NCI-H1694 (cell line): ENCODE data around the gene CCT6A.
"Not testable (repeated sequence)": the region's sequence is repeated elsewhere in the genome, so short reads cannot be mapped to it uniquely, and the experiment has no call there.

Source experiments
- DNase-seq: peaks from one replicate; lab custom pipeline; 2025; lab: John Stamatoyannopoulos, UW

CCT6A gene

DNA sequence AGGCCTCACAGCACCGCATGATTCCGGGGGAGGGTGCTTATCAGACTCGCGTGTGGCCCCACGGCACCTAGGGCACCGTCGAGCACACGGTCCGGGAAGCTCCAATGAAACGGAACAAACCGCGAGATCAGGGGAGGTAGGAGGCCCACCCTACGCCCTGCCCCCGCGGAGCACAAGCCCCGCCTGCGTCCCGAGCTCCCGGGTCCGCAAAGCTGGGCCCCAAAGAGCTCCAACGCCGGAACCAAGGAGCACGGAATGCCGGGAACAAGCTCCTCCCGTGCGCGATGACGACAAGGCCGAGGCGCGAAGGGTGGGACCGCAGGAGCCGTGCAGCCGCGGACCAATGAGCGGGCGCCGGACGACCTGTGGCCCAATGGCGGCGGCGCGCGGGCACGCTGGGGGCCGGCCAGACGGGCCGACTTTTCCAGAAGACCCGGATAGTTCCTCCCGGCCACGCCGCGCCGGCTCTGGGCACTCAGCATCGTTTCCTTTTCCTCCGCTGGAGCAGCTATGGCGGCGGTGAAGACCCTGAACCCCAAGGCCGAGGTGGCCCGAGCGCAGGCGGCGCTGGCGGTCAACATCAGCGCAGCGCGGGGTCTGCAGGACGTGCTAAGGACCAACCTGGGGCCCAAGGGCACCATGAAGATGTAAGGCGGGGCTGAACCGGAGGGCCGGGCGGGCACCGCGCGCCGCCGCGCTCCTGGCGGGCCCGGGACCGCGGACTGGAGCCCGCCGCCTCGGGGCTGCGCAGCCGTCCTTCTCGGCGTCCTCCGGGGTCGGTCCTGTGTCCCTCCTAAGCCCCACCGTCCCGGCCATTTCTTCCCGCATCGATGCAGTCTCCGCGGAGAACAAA, at the start of gene CCT6A, which contains the start of gene PSPH:
TSS of gene CCT6A (plus strand) at position 427 of the 853 bp plus-strand sequence. CDS start at position 511, 84 bp downstream.
TSS of gene PSPH (minus strand) at position 106 of the 853 bp plus-strand sequence. CDS start 30,232 bp downstream, outside the sequence.
- peak; percentile 96 for DNase-seq

- no peak for DNase-seq
Observed at GRCh38 chr7:56003749-56004148, 47.8 kb upstream of the CCT6A start.

DNA sequence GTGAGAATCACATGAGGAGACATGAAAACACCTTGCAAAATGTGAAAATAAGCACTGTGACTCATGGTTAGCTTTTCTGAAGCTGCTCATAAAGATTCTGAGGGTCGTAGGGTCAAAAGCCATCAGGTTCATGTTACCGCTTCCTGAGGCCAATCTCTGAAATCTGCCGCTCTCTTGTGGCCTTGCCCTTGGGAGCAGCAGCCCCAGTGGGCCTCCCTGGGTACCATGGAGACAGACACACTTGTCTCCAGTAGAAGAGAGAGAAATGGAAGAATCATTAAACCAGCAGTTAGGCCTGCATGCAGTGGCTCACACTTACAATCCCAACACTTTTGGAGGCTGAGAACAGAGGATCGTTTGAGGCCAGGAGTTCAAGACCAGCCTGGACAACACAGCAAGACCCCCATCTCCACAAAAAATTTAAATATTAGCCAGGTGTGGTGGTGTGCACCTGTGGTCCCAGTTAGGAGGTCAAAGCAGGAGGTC, 44.4 kb upstream of the CCT6A start:
- DNase-seq = no peak

DNA sequence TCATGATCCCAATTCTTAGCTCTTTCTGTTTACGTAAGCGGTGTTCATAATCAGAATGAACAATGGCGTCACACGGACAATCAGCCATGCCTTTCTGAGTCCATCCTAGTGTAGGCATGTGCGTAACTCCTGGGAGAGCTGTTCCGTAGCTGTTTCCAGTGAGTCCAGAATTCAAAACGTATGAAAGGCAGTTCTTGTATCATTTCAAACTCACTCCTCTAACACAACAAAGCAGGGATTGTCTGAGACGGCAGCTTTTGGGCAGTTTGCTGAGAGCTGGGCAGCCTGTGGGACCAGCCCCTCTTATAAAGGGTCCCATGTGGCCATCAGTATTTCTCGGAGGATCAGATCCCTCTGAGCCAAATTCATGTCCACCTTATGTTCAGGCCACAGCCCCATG, 43.7 kb upstream of the CCT6A start:
- DNase-seq = no peak

DNA sequence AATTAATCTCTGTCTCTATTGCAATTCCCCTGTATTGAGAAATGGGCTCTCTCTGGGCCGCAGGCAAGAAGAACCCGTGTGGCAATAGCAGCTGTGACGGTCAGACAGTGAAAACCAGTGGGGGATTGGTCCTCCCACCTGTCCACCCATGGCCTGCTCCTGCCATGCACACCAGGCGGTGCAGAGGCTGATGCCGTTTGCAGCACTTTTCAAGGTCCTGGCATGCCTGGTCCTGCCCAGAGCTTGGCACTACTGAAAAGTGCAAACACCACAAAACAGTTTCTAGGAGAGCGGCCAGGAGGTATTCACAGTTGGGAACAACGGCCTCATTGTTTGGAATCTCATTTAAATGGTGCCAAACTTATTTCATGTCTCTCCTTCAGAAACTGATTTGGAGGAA, 41.9 kb upstream of the CCT6A start:
- DNase-seq = peak; percentile 73

DNA sequence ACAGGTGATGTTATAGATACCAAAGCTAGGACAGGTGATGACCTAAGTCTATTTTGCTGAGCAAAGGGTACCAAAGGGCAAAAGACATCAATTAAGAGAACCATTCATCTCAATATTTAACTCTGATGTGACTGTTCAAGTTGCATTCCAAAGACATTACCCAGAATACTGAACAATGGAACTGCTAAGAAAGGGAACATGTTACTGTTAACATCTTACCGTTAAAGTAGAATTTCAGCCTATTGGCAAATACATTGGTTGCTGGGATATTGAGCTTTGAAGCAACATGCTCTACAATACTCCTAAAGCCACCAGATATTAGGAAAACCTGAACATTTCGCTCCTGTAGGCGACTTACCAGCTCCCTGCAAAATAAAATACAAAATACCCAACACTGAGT, 34.5 kb upstream of the CCT6A start:
- not testable (repeated sequence) for DNase-seq

GRCh38 chr7:56019501-56019900, 32.1 kb upstream of the CCT6A start:
- no peak for DNase-seq

GRCh38 chr7:56023500-56023899, 28.1 kb upstream of the CCT6A start:
- no peak for DNase-seq

GRCh38 chr7:56026538-56026937, 25.0 kb upstream of the CCT6A start:
- DNase-seq = no peak

GRCh38 chr7:56028942-56029630, 22.5 kb upstream of the CCT6A start:
- no peak for DNase-seq

DNA sequence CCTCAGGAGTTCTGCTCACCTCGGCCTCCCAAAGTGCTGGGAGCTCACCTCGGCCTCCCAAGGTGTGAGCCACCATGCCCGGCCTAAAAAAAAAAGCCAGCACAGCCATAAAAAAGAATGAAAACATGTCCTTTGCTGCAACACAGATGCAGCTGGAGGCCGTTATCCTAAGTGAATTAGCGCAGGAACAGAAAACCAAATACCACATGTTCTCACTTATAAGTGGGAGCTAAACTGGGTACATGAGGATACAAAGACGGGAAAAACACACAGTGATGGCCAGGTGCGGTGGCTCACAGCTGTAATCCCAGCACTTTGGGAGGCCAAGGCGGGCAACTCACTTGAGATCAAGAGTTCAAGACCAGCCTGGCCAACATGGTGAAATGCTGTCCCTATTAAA, 21.2 kb upstream of the CCT6A start:
- DNase-seq = no peak

- not testable (repeated sequence) for DNase-seq
Observed at GRCh38 chr7:56031556-56031955, 20.0 kb upstream of the CCT6A start.

GRCh38 chr7:56032578-56032977, 19.0 kb upstream of the CCT6A start:
- not testable (repeated sequence) for DNase-seq

DNA sequence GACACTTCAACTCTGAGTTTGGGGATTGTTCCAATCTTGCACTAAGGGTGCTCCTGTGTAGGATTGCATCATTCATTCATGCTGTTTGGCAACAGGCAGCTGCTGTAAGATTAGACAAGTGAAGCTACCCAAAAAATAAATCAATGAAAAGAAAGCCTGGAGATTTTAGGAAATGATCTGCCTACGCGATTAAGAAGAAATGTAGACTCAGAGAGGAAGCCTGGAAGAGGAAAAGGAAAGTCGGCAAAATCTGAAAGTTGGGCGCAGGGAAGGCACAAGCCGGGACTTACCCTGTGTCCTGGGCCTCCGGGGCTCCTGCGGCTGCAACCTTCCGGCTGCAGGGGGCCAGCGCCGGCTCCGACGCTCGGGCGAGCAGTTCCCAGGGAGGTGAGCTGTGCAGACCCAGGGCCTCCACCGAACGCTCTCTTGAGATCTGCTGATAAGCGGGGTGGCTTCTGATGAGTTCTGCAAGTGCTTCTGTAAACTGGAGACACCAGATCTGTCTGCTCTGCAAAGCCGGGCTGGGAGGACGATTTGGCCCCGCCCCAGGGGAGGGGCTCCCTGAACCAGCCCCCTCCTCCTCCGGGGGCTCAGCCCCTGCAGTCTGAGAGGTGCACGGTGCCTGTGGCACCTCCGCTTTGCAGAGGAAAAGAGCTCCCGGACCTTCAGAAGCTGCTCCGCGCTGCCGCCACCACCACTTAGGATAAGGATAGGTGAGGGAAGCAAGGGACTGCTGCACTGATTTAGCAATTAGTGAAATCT, 17.7 kb upstream of the CCT6A start:
- DNase-seq = peak; percentile 41

GRCh38 chr7:56040730-56041129, 10.8 kb upstream of the CCT6A start:
- no peak for DNase-seq

GRCh38 chr7:56045758-56046157, 5.8 kb upstream of the CCT6A start:
- not testable (repeated sequence) for DNase-seq

- no peak for DNase-seq
Observed at GRCh38 chr7:56046721-56047445, 4.7 kb upstream of the CCT6A start.

- DNase-seq = not testable (repeated sequence)
Observed at GRCh38 chr7:56047446-56048116, 4.0 kb upstream of the CCT6A start.

DNA sequence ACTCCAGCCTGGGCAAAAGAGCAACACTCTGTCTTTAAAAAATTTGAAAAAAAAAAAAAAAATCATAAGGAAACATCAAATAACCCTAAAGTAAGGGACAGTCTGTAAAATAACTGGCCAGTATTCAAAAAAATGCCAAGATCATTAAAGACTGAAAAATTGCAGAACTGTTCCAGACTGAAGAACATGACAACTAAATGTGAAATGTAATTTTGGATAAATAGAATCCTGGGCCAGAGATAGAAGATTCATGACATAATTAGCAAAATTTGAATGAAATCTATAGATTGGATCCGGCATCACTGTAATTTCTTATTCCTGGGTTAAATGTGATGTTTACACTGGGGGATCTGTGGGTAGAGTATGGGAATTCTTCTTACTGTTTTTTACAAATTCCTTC, 3.3 kb upstream of the CCT6A start:
- DNase-seq = no peak

DNA sequence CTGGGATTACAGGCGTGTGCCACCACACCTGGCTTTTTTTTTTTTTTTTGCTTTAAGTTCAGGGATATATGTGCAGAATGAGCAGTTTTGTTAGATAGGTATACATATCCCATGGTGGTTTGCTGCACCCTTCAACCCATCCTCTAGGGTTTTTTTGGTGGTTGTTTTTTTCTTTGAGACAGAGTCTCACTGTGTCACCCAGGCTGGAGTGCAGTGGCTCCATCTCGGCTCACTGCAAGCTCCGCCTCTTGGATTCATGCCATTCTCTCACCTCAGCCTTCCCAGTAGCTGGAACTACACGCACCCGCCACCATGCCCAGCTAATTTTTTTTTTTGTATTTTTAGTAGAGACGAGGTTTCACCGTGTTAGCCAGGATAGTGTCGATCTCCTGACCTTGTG, 2.8 kb upstream of the CCT6A start:
- peak; percentile 15 for DNase-seq

- no peak for DNase-seq
Observed at GRCh38 chr7:56051053-56051338, 569 bp upstream of the CCT6A start.
